Measurements from ENCODE around the gene PSEN1. TPM values are rescaled to one million over a fixed set of nuclear protein-coding genes. Genes with fewer than 3 reads are reported as not detected.

The PSEN1 gene
- total RNA-seq, 1 experiment from 2014 or later, result 49.9 TPM

DNA sequence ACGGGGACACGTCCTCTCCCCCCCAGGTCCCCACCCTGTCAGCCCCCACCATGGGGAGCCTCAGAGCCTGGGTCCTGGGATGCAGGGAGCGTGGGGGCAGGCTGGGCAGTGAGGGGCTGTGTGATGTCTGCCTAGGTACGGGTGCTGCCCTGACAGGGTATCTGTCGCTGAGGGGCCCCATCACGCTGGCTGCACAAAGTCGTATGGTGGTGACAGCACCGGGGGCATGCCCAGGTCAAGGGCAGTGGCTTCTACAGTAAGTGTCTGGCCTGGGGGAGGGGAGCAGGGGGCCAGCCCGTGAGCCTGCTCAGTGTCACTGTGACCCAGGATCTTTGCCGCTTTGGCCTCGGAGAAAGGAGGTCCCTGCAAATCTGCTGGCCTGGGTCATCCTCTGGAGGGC is 124.3 kb downstream of the PSEN1 start:
- H2BK12ac ChIP-seq (ENCODE audit: insufficient read length, low read depth, low read length), result no peak overlapping the region
- no peaks in the 10 kb centered on the region for H3K79me2 ChIP-seq (ENCODE audit: insufficient read depth, low read length)
- H3K56ac ChIP-seq (ENCODE audit: insufficient read length, low read depth, low read length), result no peak overlapping the region
- no peak overlapping the region for H3K27ac ChIP-seq (ENCODE audit: insufficient read length, low read depth, low read length)
- no peak overlapping the region for H2AK5ac ChIP-seq (ENCODE audit: insufficient read length, low read length)
- H4K20me1 ChIP-seq (ENCODE audit: control insufficient read depth, insufficient read depth, insufficient read length), result no peaks in the 10 kb centered on the region
- H3K18ac ChIP-seq (ENCODE audit: insufficient read length, low read depth, low read length), result no peak overlapping the region
- Mint-ChIP-seq H3K27ac (no peak overlapping the region; a peak in 1 of 7 replicates), H3K9me3 (peaks cover 0 to 2% of the 10 kb centered on the region in 2 experiments; a peak in 1 of 5 replicates), H3K4me3 (no peak overlapping the region), H3K27me3 (ENCODE audit: low read depth) (no peaks in the 10 kb centered on the region), H3K36me3 (ENCODE audit: insufficient read depth in 1 of 3, low read depth in 3 of 3) (peaks cover 0 to 4% (median 3%) of the 10 kb centered on the region in 3 experiments; a peak in 4 of 7 replicates), H3K4me1 (peaks cover 2 to 7% of the 10 kb centered on the region in 2 experiments; a peak in 1 of 4 replicates)
- no peaks in the 10 kb centered on the region for H3K79me1 ChIP-seq (ENCODE audit: insufficient read depth, low read depth, low read length, poor library complexity, severe bottlenecking)
- no peak overlapping the region for H4K8ac ChIP-seq (replicated peaks; ENCODE audit: insufficient read length, low read depth, low read length)
- no CpG with 5 or more reads among the region's 11 CpGs for whole genome bisulfite sequencing (ENCODE audit: extremely low coverage, insufficient read length, low lambda C conversion rate)
- H3K9me3 ChIP-seq (ENCODE audit: control insufficient read depth, low read depth, low read length), result no peaks in the 10 kb centered on the region
- no peaks in the 10 kb centered on the region for H3K23me2 ChIP-seq (ENCODE audit: insufficient read length, low read depth, low read length, poor library complexity, severe bottlenecking)
- no peaks in the 10 kb centered on the region for H3K4me1 ChIP-seq (ENCODE audit: insufficient read depth, low read length)
- no peak overlapping the region for H4K91ac ChIP-seq (ENCODE audit: insufficient read length, low read depth, low read length)
- H2BK20ac ChIP-seq (ENCODE audit: low read depth, low read length, poor library complexity, severe bottlenecking), result no peak overlapping the region
- H2AFZ ChIP-seq (ENCODE audit: low read length), result no peak overlapping the region
- TF ChIP-seq, protein P1, sequence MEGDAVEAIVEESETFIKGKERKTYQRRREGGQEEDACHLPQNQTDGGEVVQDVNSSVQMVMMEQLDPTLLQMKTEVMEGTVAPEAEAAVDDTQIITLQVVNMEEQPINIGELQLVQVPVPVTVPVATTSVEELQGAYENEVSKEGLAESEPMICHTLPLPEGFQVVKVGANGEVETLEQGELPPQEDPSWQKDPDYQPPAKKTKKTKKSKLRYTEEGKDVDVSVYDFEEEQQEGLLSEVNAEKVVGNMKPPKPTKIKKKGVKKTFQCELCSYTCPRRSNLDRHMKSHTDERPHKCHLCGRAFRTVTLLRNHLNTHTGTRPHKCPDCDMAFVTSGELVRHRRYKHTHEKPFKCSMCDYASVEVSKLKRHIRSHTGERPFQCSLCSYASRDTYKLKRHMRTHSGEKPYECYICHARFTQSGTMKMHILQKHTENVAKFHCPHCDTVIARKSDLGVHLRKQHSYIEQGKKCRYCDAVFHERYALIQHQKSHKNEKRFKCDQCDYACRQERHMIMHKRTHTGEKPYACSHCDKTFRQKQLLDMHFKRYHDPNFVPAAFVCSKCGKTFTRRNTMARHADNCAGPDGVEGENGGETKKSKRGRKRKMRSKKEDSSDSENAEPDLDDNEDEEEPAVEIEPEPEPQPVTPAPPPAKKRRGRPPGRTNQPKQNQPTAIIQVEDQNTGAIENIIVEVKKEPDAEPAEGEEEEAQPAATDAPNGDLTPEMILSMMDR (conservative IDR thresholded peaks at IDR 0.05), result no peak
- DNase-seq, result no peak
- no peak overlapping the region for H3T11ph ChIP-seq (ENCODE audit: low read length)
- no peak overlapping the region for H2BK15ac ChIP-seq (ENCODE audit: low read depth, low read length)
- H3K4me2 ChIP-seq (ENCODE audit: insufficient read depth, insufficient read length, low read length), result no peak overlapping the region
- no peaks in the 10 kb centered on the region for H3K27me3 ChIP-seq (ENCODE audit: insufficient read depth, low read length)
- no peak overlapping the region for H3K23ac ChIP-seq (ENCODE audit: insufficient read length, low read depth, low read length)
- H2BK5ac ChIP-seq (ENCODE audit: insufficient read length, low read length), result no peak overlapping the region
- H4K5ac ChIP-seq (ENCODE audit: insufficient read length, low read depth, low read length), result no peak overlapping the region
- no peak overlapping the region for H3K9ac ChIP-seq (ENCODE audit: extremely low read depth, insufficient read length, low read length)
- H2BK120ac ChIP-seq (ENCODE audit: low read depth, low read length, poor library complexity, severe bottlenecking), result no peak overlapping the region
- H3K14ac ChIP-seq (ENCODE audit: insufficient read depth, low read length), result no peak overlapping the region; the same call in 1 of the 2 replicates
- H3K4ac ChIP-seq (ENCODE audit: low read depth, low read length), result no peak overlapping the region
